Naive thymus-derived CD4-positive, alpha-beta T cell (primary cell): ENCODE measurements around the gene CFAP99. TPM values are rescaled to one million over a fixed set of nuclear protein-coding genes. Genes with fewer than 3 reads are reported as not detected.
A peak's percentile ranks its signal among the peaks of the same experiment; 100 is the strongest.

Experiments used
- ATAC-seq: fragments of 150-1000 bp; cut with Tn5 transposase; 2 replicates; pipeline ENCODE4 v1.10.0; 2021; ENCODE audit warnings: mild to moderate bottlenecking, moderate library complexity
- CTCF ChIA-PET: fragments of 350-600 bp; sonication (Branson Sonifier 250); formaldehyde crosslinking; loops from one replicate; lab custom pipeline; 2021; ENCODE audit warnings: antibody characterized with exemption; lab: Charles Lee
- POLR2A ChIA-PET: fragments of 350-600 bp; sonication (Branson Sonifier 250); formaldehyde crosslinking; loops from one replicate; lab custom pipeline; 2021; ENCODE audit warnings: antibody characterized with exemption, inconsistent platforms; lab: Charles Lee
- DNase-seq, 9 donors: peaks; one replicate each; pipeline versions ENCODE4 v3.0.0 to v3.0.0-alpha.2; 2020 to 2022; ENCODE audit warnings: mixed read lengths in 1 of 9
- H3K27ac ChIP-seq: one replicate; pipeline ENCODE4 v1.7.0; 2013; ENCODE audit warnings: mild to moderate bottlenecking, low read depth, low read length, moderate library complexity
- H3K27me3 ChIP-seq, 2 donors: one replicate each; pipeline ENCODE4 v1.7.0; 2013; ENCODE audit warnings: low read length in 2 of 2, mild to moderate bottlenecking in 2 of 2, moderate library complexity in 2 of 2; ENCODE audit not compliant: control insufficient read depth in 2 of 2, insufficient read depth in 2 of 2
- H3K36me3 ChIP-seq, 3 experiments: 1 replicate in 2 of 3; 2 replicates in 1 of 3; pipeline ENCODE4 v1.7.0; 2013; ENCODE audit warnings: low read length in 3 of 3, mild to moderate bottlenecking in 3 of 3, moderate library complexity in 1 of 3; ENCODE audit not compliant: insufficient read depth in 3 of 3, control insufficient read depth in 2 of 3
- H3K4me1 ChIP-seq, 2 donors: one replicate each; pipeline ENCODE4 v1.7.0; 2013; ENCODE audit warnings: low read length in 2 of 2, mild to moderate bottlenecking in 2 of 2, moderate library complexity in 1 of 2; ENCODE audit not compliant: control insufficient read depth in 2 of 2, insufficient read depth in 2 of 2
- H3K4me3 ChIP-seq: 2 replicates; pipeline ENCODE4 v1.7.0; 2013; ENCODE audit warnings: mild to moderate bottlenecking, low read length
- H3K9me3 ChIP-seq, 3 experiments: 1 replicate in 2 of 3; 2 replicates in 1 of 3; pipeline ENCODE4 v1.7.0; 2013; ENCODE audit warnings: low read length in 3 of 3; ENCODE audit not compliant: control insufficient read depth in 2 of 3
- H3K27ac Mint-ChIP-seq, 9 donors: one replicate each; pipeline ENCODE4 v1.8.0; 2020 to 2022; ENCODE audit warnings: mixed read lengths in 9 of 9, mild to moderate bottlenecking in 8 of 9, moderate library complexity in 5 of 9, inconsistent platforms in 2 of 9
- H3K27me3 Mint-ChIP-seq, 5 donors: one replicate each; pipeline ENCODE4 v1.8.0; 2021 to 2022; ENCODE audit warnings: mixed read lengths in 5 of 5, mild to moderate bottlenecking in 1 of 5
- H3K36me3 Mint-ChIP-seq, 5 donors: one replicate each; pipeline ENCODE4 v1.8.0; 2020 to 2022; ENCODE audit warnings: mixed read lengths in 5 of 5, mild to moderate bottlenecking in 3 of 5, inconsistent platforms in 1 of 5
- H3K4me1 Mint-ChIP-seq, 7 donors: one replicate each; pipeline ENCODE4 v1.8.0; 2020 to 2022; ENCODE audit warnings: mixed read lengths in 7 of 7, mild to moderate bottlenecking in 3 of 7, inconsistent platforms in 1 of 7
- H3K4me3 Mint-ChIP-seq, 10 donors: one replicate each; pipeline ENCODE4 v1.8.0; 2020 to 2022; ENCODE audit warnings: mild to moderate bottlenecking in 10 of 10, mixed read lengths in 10 of 10, moderate library complexity in 6 of 10, inconsistent platforms in 2 of 10
- H3K9me3 Mint-ChIP-seq, 11 donors: one replicate each; pipeline ENCODE4 v1.8.0; 2020 to 2022; ENCODE audit warnings: mixed read lengths in 11 of 11, mild to moderate bottlenecking in 4 of 11, inconsistent platforms in 1 of 11, moderate library complexity in 1 of 11
- intact Hi-C, 2 donors: fragments of 100-400 bp; cut with micrococcal nuclease; formaldehyde crosslinking; loops; one replicate each; pipeline ENCODE4 v1.15.1; 2023
- polyA plus RNA-seq, 2 donors: library from polyadenylated mRNA; unstranded; fragments of 300-500 nt; fragmentation: Illumina TruSeq; gene quantifications; one replicate each; pipeline ENCODE4 v1.2.3, GENCODE V29; 2021
- total RNA-seq, 6 experiments: library from RNA in 5 of 6; stranded (reverse) in 5 of 6; gene quantifications; 1 replicate in 5 of 6; 2 replicates in 1 of 6; pipeline ENCODE4 v1.2.3 and lab custom pipeline; 2021 to 2026

CFAP99 gene
- total and polyA plus RNA-seq, 7 experiments from 2014 or later = 0.12 to 0.27 TPM; not detected in 5

GRCh38 chr4:2484993-2485392 is 66.2 kb downstream of the CFAP99 start:
- H3K4me1 Mint-ChIP-seq = peaks cover 65 to 88% (median 80%) of the 10 kb centered on the region in 7 donors
- peak overlapping the region; percentile 55 for H3K27ac ChIP-seq
- peaks cover 0 to 12% (median under 1%) of the 10 kb centered on the region in 3 experiments for H3K36me3 ChIP-seq
- peak overlapping the region; percentile 77 to 91 (median 86) for H3K4me3 Mint-ChIP-seq
- DNase-seq = peak; percentile 41 to 74 (median 67)
- H3K9me3 Mint-ChIP-seq = peaks cover 0 to 2% (median 0%) of the 10 kb centered on the region in 11 donors
- POLR2A ChIA-PET = interaction anchor here (0.6 to 5.1 kb wide), 4 partner anchors 16 to 283 kb away, joined by 3 to 51 read pairs (median 7); partner anchors contain the start of genes FAM193A and RNF4
- no peaks in the 10 kb centered on the region for H3K9me3 ChIP-seq
- intact Hi-C loops = loop anchor here (1.0 to 5.0 kb wide), 2 partner anchors 16 to 52 kb away; partner anchors contain the start of genes RNF4 (in 2 of the 2) and FAM193A (in 1 of the 2)
- peak; percentile 92 for ATAC-seq
- no peaks in the 10 kb centered on the region for H3K27me3 ChIP-seq
- peak overlapping the region; percentile 54 to 91 (median 82) for H3K27ac Mint-ChIP-seq
- CTCF ChIA-PET = interaction anchor here (1.1 kb wide), 1 partner anchor 22 kb away, joined by 3 read pairs; no protein-coding TSS in a partner anchor
- peaks cover 64 to 68% of the 10 kb centered on the region in 2 donors for H3K4me1 ChIP-seq
- peak overlapping the region; percentile 43 for H3K4me3 ChIP-seq
- no peaks in the 10 kb centered on the region for H3K27me3 Mint-ChIP-seq
- H3K36me3 Mint-ChIP-seq = peaks cover 0 to 13% (median 4%) of the 10 kb centered on the region in 5 donors

GRCh38 chr4:2485956-2486355 is 67.2 kb downstream of the CFAP99 start:
- peak overlapping the region in 9 of 10 donors; percentile 47 to 91 (median 83) for H3K4me3 Mint-ChIP-seq

GRCh38 chr4:2486981-2487380 is 68.2 kb downstream of the CFAP99 start:
- H3K4me3 Mint-ChIP-seq = peak overlapping the region in 6 of 10 donors; percentile 51 to 91 (median 86)
- POLR2A ChIA-PET = interaction anchor here (0.6 to 1.5 kb wide), 2 partner anchors 18 to 31 kb away, joined by 3 to 5 read pairs; partner anchors contain the start of gene RNF4
- H3K4me1 Mint-ChIP-seq = peaks cover 53 to 73% (median 69%) of the 10 kb centered on the region in 7 donors

More at GRCh38 chr4:2485956-2486355, 67.2 kb downstream of the CFAP99 start:
- DNase-seq = no peak
- Mint-ChIP-seq H3K9me3 (peaks cover 0 to 2% (median 0%) of the 10 kb centered on the region in 11 donors), H3K36me3 (peaks cover 0 to 17% (median 13%) of the 10 kb centered on the region in 5 donors), H3K4me1 (peaks cover 59 to 81% (median 79%) of the 10 kb centered on the region in 7 donors), H3K27ac (peak overlapping the region; percentile 40 to 89 (median 76)), H3K27me3 (no peaks in the 10 kb centered on the region)
- ATAC-seq = no peak
- H3K27ac ChIP-seq = peak overlapping the region; percentile 55
- ChIA-PET CTCF (no interaction called here), POLR2A (interaction anchor here (0.9 to 5.1 kb wide), 3 partner anchors 17 to 50 kb away, joined by 4 to 51 read pairs (median 10); partner anchors contain the start of genes FAM193A and RNF4)
- peaks cover 56 to 67% of the 10 kb centered on the region in 2 donors for H3K4me1 ChIP-seq
- H3K9me3 ChIP-seq = no peaks in the 10 kb centered on the region
- intact Hi-C loops = loop anchor here (1.0 to 5.0 kb wide), 2 partner anchors 17 to 51 kb away; partner anchors contain the start of genes RNF4 (in 2 of the 2) and FAM193A (in 1 of the 2)
- H3K27me3 ChIP-seq = no peaks in the 10 kb centered on the region
- peak overlapping the region; percentile 10 for H3K4me3 ChIP-seq
- peaks cover 2 to 22% (median 11%) of the 10 kb centered on the region in 3 experiments for H3K36me3 ChIP-seq

GRCh38 chr4:2487632-2488031 is 68.9 kb downstream of the CFAP99 start:
- Mint-ChIP-seq H3K27me3 (no peaks in the 10 kb centered on the region), H3K27ac (peak overlapping the region in 5 of 9 donors; percentile 14 to 55 (median 33)), H3K4me1 (peaks cover 52 to 69% (median 66%) of the 10 kb centered on the region in 7 donors), H3K9me3 (no peaks in the 10 kb centered on the region), H3K36me3 (peaks cover under 1 to 19% (median 16%) of the 10 kb centered on the region in 5 donors), H3K4me3 (peak overlapping the region in 1 of 10 donors; percentile 51)
- Histone ChIP-seq H3K36me3 (peaks cover 9 to 38% (median 20%) of the 10 kb centered on the region in 3 experiments), H3K27me3 (no peaks in the 10 kb centered on the region), H3K4me3 (no peak overlapping the region), H3K4me1 (peaks cover 39 to 52% of the 10 kb centered on the region in 2 donors), H3K9me3 (no peaks in the 10 kb centered on the region), H3K27ac (no peak overlapping the region)
- ChIA-PET POLR2A (interaction anchor here (0.6 to 1.5 kb wide), 3 partner anchors 19 to 774 kb away, joined by 3 to 5 read pairs (median 3); partner anchors contain the start of gene RNF4), CTCF (interaction anchor here (0.7 to 1.1 kb wide), 2 partner anchors 10 to 19 kb away, joined by 3 read pairs; partner anchors contain the start of gene RNF4)
- intact Hi-C loops = loop anchor here in 1 of 2 donors (5.0 kb wide), 1 partner anchor 50 kb away; the partner anchor contains the start of gene FAM193A
- DNase-seq = no peak
- peak; percentile 39 for ATAC-seq

More at GRCh38 chr4:2486981-2487380, 68.2 kb downstream of the CFAP99 start:
- Histone ChIP-seq H3K4me1 (peaks cover 46 to 58% of the 10 kb centered on the region in 2 donors), H3K27ac (no peak overlapping the region), H3K36me3 (peaks cover 7 to 32% (median 13%) of the 10 kb centered on the region in 3 experiments), H3K27me3 (no peaks in the 10 kb centered on the region), H3K4me3 (no peak overlapping the region), H3K9me3 (no peaks in the 10 kb centered on the region)
- H3K9me3 Mint-ChIP-seq = no peaks in the 10 kb centered on the region
- H3K27me3 Mint-ChIP-seq = no peaks in the 10 kb centered on the region
- peak overlapping the region in 6 of 9 donors; percentile 24 to 79 (median 62) for H3K27ac Mint-ChIP-seq
- CTCF ChIA-PET = no interaction called here
- peaks cover 0 to 15% (median 12%) of the 10 kb centered on the region in 5 donors for H3K36me3 Mint-ChIP-seq
- intact Hi-C loops = loop anchor here in 1 of 2 donors (5.0 kb wide), 1 partner anchor 50 kb away; the partner anchor contains the start of gene FAM193A
- no peak for ATAC-seq
- DNase-seq = no peak

GRCh38 chr4:2489081-2489805 is 70.5 kb downstream of the CFAP99 start:
- no peak overlapping the region for H3K4me3 Mint-ChIP-seq
- intact Hi-C loops = loop anchor here in 1 of 2 donors (5.0 kb wide), 1 partner anchor 48 kb away; the partner anchor contains the start of gene FAM193A
- no peaks in the 10 kb centered on the region for H3K27me3 Mint-ChIP-seq
- peak overlapping the region in 3 of 9 donors; percentile 8 to 69 (median 10) for H3K27ac Mint-ChIP-seq
- H3K4me3 ChIP-seq = no peak overlapping the region
- no peak for DNase-seq
- H3K27me3 ChIP-seq = no peaks in the 10 kb centered on the region
- no peaks in the 10 kb centered on the region for H3K9me3 ChIP-seq
- H3K4me1 ChIP-seq = peaks cover 28 to 42% of the 10 kb centered on the region in 2 donors
- H3K27ac ChIP-seq = no peak overlapping the region
- no peaks in the 10 kb centered on the region for H3K9me3 Mint-ChIP-seq
- peaks cover 5 to 25% (median 23%) of the 10 kb centered on the region in 5 donors for H3K36me3 Mint-ChIP-seq
- no peak for ATAC-seq
- CTCF ChIA-PET = no interaction called here
- H3K36me3 ChIP-seq = peaks cover 15 to 52% (median 25%) of the 10 kb centered on the region in 3 experiments
- peaks cover 47 to 64% (median 58%) of the 10 kb centered on the region in 7 donors for H3K4me1 Mint-ChIP-seq
- POLR2A ChIA-PET = no interaction called here
